Cortex of kidney (tissue), 1 donor: Measurements from ENCODE around the gene DUOX1.

ENCODE experiments used
- DNase-seq: peaks from one replicate; lab custom pipeline; 2025; lab: John Stamatoyannopoulos, UW

DUOX1 gene

GRCh38 chr15:45187894-45188830 is 58.4 kb downstream of the DUOX1 start, which contains the start of gene SHF:
Gene SHF (minus strand): TSS chr15:45187966. CDS start chr15:45187951, 15 bp downstream.
- DNase-seq: no peak

- DNase-seq: no peak
These were observed 67.7 kb downstream of the DUOX1 start for GRCh38 chr15:45197512-45197911.

GRCh38 chr15:45198337-45199135 is 68.7 kb downstream of the DUOX1 start:
- DNase-seq: no peak

- no peak for DNase-seq
These were observed 69.5 kb downstream of the DUOX1 start for GRCh38 chr15:45199136-45199810.

- no peak for DNase-seq
These were observed 70.4 kb downstream of the DUOX1 start for GRCh38 chr15:45200001-45200798.

GRCh38 chr15:45200799-45201556 is 71.2 kb downstream of the DUOX1 start:
- DNase-seq: no peak

- no peak for DNase-seq
These were observed 71.7 kb downstream of the DUOX1 start for GRCh38 chr15:45201557-45201859.

- DNase-seq: no peak
These were observed 72.1 kb downstream of the DUOX1 start for GRCh38 chr15:45201869-45202268.

GRCh38 chr15:45203182-45203581 is 73.4 kb downstream of the DUOX1 start:
- no peak for DNase-seq

- DNase-seq: no peak
These were observed 75.4 kb downstream of the DUOX1 start for GRCh38 chr15:45205192-45205591.

GRCh38 chr15:45212493-45212892 is 82.7 kb downstream of the DUOX1 start:
- no peak for DNase-seq
